ENCODE data around the gene ZNF610.

DNA sequence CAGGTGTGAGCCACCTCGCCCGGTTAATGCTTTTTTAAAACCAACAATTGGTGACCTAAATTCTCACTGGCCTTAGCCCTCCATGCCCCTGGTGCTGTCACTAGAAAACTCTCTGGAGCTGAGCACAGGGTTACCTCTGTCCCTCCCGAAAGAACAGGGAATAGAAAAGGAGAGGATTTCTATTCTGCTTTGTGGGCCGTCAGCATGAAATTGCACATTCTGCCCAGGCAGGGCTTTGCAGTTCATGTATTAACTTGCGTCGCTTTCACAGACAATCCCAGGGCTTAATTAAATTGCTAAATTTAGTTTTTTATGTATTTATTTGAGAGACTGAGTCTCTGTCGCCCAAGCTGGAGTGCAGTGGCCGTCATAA is 39.7 kb upstream of the ZNF610 start:
- TF ChIP-seq EZH2phosphoT487 (IDR thresholded peaks at IDR 0.05; ENCODE audit: insufficient read depth, low read depth) (no peak), EZH2 (IDR thresholded peaks at IDR 0.05; ENCODE audit: insufficient read depth, poor library complexity, severe bottlenecking) (no peak)
